ENCODE data around the gene CHD2. TPM values are rescaled to one million over a fixed set of nuclear protein-coding genes. Genes with fewer than 3 reads are reported as not detected.

Gene CHD2
- total RNA-seq, 1 experiment from 2014 or later: 120 TPM

DNA sequence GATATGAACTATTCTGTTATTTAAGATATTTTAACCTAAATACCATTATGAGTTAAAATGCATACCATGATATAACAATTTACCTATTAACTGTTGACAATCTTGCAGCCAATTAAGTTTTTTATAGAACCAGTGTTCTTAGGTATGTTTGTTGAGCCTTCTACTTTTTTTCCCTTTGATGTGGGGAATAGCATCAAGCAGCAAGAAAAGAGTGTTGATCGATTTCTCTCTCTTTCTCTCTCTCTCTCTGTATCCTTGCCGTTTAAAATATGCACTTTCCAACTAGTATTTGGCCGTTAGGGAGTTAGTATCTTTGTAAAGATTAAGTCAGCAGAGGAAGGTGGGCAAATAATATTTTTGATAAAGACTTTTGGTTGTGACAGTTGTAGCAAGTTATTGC, 5.9 kb downstream of the CHD2 start:
- intact Hi-C loops (cut with micrococcal nuclease; ENCODE audit: unreplicated experiment): loop anchor here (1.0 to 2.0 kb wide), 3 partner anchors 11 to 261 kb away; no protein-coding TSS in a partner anchor
- Histone ChIP-seq H3K36me3 (ENCODE audit: low read depth) (peaks cover 51% of the 10 kb centered on the region), H3F3A (ENCODE audit: insufficient read depth, low read depth) (peaks cover 81% of the 10 kb centered on the region), H4K20me1 (ENCODE audit: insufficient read depth) (peaks cover 19% of the 10 kb centered on the region), H2AFZ (no peak overlapping the region), H3K4me2 (peak overlapping the region; percentile 94), H3K9me2 (ENCODE audit: insufficient read depth) (no peaks in the 10 kb centered on the region), H3K9me3 (ENCODE audit: insufficient read depth, low read depth) (no peaks in the 10 kb centered on the region), H3K4me1 (replicated peaks; ENCODE audit: insufficient read depth) (peaks cover 55% of the 10 kb centered on the region), H3K27me3 (ENCODE audit: insufficient read depth, low read depth) (no peaks in the 10 kb centered on the region), H3K79me2 (ENCODE audit: low read depth) (peaks cover 97% of the 10 kb centered on the region), H3K27ac (peak overlapping the region; percentile 98), H3K4me3 (peak overlapping the region; percentile 81)
- DNase-seq: no peak
- TF ChIP-seq, protein P1, sequence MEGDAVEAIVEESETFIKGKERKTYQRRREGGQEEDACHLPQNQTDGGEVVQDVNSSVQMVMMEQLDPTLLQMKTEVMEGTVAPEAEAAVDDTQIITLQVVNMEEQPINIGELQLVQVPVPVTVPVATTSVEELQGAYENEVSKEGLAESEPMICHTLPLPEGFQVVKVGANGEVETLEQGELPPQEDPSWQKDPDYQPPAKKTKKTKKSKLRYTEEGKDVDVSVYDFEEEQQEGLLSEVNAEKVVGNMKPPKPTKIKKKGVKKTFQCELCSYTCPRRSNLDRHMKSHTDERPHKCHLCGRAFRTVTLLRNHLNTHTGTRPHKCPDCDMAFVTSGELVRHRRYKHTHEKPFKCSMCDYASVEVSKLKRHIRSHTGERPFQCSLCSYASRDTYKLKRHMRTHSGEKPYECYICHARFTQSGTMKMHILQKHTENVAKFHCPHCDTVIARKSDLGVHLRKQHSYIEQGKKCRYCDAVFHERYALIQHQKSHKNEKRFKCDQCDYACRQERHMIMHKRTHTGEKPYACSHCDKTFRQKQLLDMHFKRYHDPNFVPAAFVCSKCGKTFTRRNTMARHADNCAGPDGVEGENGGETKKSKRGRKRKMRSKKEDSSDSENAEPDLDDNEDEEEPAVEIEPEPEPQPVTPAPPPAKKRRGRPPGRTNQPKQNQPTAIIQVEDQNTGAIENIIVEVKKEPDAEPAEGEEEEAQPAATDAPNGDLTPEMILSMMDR (conservative IDR thresholded peaks at IDR 0.05): no peak
- TF ChIP-seq EZH2 (IDR thresholded peaks at IDR 0.05; ENCODE audit: low read depth): no peak
- BruUV-seq (replicated peaks): no TSS peak
- ChIA-PET CTCF (no interaction called here), POLR2A (ENCODE audit: unreplicated experiment) (interaction anchor here (0.5 to 0.7 kb wide), 2 partner anchors 10 to 104 kb away, joined by 4 to 10 read pairs; no protein-coding TSS in a partner anchor)

DNA sequence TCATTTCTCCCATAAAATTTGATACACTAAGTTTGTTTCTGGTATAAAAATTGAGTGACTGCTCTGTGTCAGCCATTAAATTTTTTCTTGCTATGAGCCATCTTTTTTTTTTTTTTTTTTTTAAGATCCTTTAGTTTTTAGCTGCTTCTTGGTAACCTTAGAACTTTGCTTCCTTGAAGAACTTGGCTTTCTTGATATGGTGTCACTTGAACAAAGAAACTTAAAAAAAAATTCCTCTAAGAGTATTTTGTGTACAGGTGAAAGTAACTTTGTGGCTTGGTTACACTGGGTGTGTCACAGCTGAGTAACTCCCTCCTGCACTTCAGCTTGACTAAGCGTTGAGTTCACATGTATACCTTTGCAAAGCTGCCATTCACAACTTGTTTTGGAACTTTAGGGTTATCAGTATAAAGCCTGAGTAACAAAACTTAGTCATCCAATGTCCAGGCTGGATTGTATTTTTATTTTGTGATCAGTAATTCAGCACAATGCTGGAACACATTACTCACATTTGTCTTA, 6.5 kb downstream of the CHD2 start:
- DNase-seq: peak; percentile 59 to 98
- no peaks in the 10 kb centered on the region for H3K9me3 ChIP-seq (ENCODE audit: insufficient read depth, low read depth)
- intact Hi-C loops (cut with micrococcal nuclease; ENCODE audit: unreplicated experiment): loop anchor here (1.0 to 2.0 kb wide), 3 partner anchors 11 to 262 kb away; no protein-coding TSS in a partner anchor
- H3K36me3 ChIP-seq (ENCODE audit: low read depth): peaks cover 47% of the 10 kb centered on the region
- peaks cover 59% of the 10 kb centered on the region for H3K4me1 ChIP-seq (replicated peaks; ENCODE audit: insufficient read depth)
- BruUV-seq (replicated peaks): no TSS peak
- H3K9me2 ChIP-seq (ENCODE audit: insufficient read depth): no peaks in the 10 kb centered on the region
- peaks cover 97% of the 10 kb centered on the region for H3K79me2 ChIP-seq (ENCODE audit: low read depth)
- peak overlapping the region; percentile 81 for H3K4me3 ChIP-seq
- H3K27me3 ChIP-seq (ENCODE audit: insufficient read depth, low read depth): no peaks in the 10 kb centered on the region
- peaks cover 80% of the 10 kb centered on the region for H3F3A ChIP-seq (ENCODE audit: insufficient read depth, low read depth)
- POLR2A ChIA-PET (ENCODE audit: unreplicated experiment): interaction anchor here (0.5 to 1.9 kb wide), 7 partner anchors 11 to 748 kb away, joined by 4 to 17 read pairs (median 10); no protein-coding TSS in a partner anchor
- H4K20me1 ChIP-seq (ENCODE audit: insufficient read depth): peaks cover 16% of the 10 kb centered on the region
- H3K4me2 ChIP-seq: peak overlapping the region; percentile 94
- H2AFZ ChIP-seq: no peak overlapping the region
- TF ChIP-seq, protein P1 (conservative IDR thresholded peaks at IDR 0.05): no peak
- TF ChIP-seq EZH2 (IDR thresholded peaks at IDR 0.05; ENCODE audit: low read depth): no peak
- peak overlapping the region; percentile 98 for H3K27ac ChIP-seq
- CTCF ChIA-PET: interaction anchor here (1.1 to 2.3 kb wide), 2 partner anchors 11 to 109 kb away, joined by 4 to 13 read pairs; no protein-coding TSS in a partner anchor

DNA sequence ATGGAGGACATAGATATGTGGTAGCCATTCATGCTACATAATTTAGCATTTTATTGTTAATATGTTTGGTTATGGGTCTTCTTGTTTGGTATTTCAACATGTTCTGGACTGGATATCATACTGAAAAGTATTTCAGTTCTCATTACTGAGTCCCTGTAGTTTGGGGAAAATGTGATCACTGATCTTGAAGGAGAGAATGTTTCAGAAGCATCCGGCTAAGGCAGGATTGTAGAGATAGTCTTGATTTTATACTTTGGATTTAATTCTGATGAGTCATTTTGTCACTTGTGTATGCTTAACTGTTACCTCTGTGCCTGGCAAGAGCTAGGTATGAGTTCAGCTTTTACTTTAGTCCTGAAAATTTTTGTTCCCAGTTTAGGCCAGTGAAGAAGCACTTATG, 7.1 kb downstream of the CHD2 start:
- intact Hi-C loops (cut with micrococcal nuclease; ENCODE audit: unreplicated experiment): loop anchor here (2.0 kb wide), 1 partner anchor 262 kb away; no protein-coding TSS in a partner anchor
- no TSS peak for BruUV-seq (replicated peaks)
- POLR2A ChIA-PET (ENCODE audit: unreplicated experiment): interaction anchor here (0.6 to 1.9 kb wide), 4 partner anchors 25 to 122 kb away, joined by 3 to 17 read pairs (median 6); no protein-coding TSS in a partner anchor
- Histone ChIP-seq H3K27ac (peak overlapping the region; percentile 98), H3K4me2 (peak overlapping the region; percentile 94), H3K79me2 (ENCODE audit: low read depth) (peaks cover 97% of the 10 kb centered on the region), H3K36me3 (ENCODE audit: low read depth) (peaks cover 42% of the 10 kb centered on the region), H4K20me1 (ENCODE audit: insufficient read depth) (peaks cover 13% of the 10 kb centered on the region), H3K4me1 (replicated peaks; ENCODE audit: insufficient read depth) (peaks cover 65% of the 10 kb centered on the region), H3K9me3 (ENCODE audit: insufficient read depth, low read depth) (no peaks in the 10 kb centered on the region), H3F3A (ENCODE audit: insufficient read depth, low read depth) (peaks cover 80% of the 10 kb centered on the region), H3K27me3 (ENCODE audit: insufficient read depth, low read depth) (no peaks in the 10 kb centered on the region), H3K4me3 (peak overlapping the region; percentile 47), H2AFZ (no peak overlapping the region), H3K9me2 (ENCODE audit: insufficient read depth) (no peaks in the 10 kb centered on the region)
- CTCF ChIA-PET: interaction anchor here (0.6 to 2.3 kb wide), 3 partner anchors 11 to 110 kb away, joined by 4 to 13 read pairs (median 6); no protein-coding TSS in a partner anchor
- DNase-seq: peak in 1 of 2 experiments; percentile 63
- TF ChIP-seq EZH2 (IDR thresholded peaks at IDR 0.05; ENCODE audit: low read depth): no peak
- TF ChIP-seq, protein P1 (conservative IDR thresholded peaks at IDR 0.05): no peak
